Erythroblast (primary cell): ENCODE data around the gene DZANK1.
A peak's percentile ranks its signal among the peaks of the same experiment; 100 is the strongest.
"Not testable (repeated sequence)": the region's sequence is repeated elsewhere in the genome, so short reads cannot be mapped to it uniquely, and the experiment has no call there.

Experiments used
- DNase-seq, 2 experiments: peaks; one replicate each; lab custom pipeline; 2025; lab: John Stamatoyannopoulos, UW
- GATA1 ChIP-seq: IDR thresholded peaks from 2 replicates; pipeline ENCODE4 v1.6.1; 2011; ENCODE audit warnings: low read depth, mild to moderate bottlenecking, control low read depth, low read length, moderate library complexity
- POLR2A ChIP-seq: IDR thresholded peaks from 2 replicates; pipeline ENCODE4 v1.6.1; 2011; ENCODE audit warnings: mild to moderate bottlenecking, low read length

Gene DZANK1

DNA sequence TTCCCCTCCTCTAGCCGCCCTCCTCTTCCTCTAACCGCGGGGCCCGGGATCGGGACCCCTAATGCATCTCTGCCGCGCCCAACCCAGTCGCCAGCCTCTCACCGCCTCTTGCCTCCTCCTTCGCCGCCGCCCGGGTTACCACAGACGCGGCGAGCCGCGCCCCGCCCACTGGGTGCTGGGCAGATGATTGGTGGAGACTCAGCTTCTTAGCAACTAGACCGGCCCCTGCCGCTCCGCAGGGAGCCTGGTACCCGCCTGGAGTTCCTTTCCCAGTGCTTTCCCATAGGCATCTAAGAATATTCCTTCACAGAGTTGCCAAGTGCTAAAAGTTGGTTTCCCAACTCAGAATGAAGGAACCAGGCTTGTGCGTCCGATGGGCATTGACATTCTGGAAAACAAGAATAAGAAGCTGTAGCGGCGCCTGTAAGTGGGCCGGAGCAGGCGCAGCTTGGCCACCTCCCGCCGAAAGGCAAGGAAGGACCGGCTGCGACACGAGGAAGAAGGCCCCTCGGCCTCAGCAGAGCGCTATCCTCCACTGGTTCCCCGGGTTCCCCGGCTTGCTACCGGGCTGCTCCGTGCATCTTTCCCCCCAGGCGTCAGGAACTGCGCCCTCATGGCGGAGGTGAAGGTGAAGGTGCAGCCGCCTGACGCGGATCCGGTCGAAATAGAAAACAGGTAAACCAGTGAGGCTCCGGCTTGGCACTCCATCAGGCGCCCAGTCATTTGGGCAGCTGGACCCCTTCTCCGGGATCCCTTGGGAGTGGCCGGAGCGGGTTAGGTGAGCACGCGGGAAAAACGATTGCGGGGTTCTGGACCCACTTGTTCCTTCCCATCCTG, at the start of gene DZANK1, which contains the start of gene POLR3F:
DZANK1 (minus strand) TSS at position 137 of the 837 bp plus-strand sequence. CDS start 1,672 bp downstream, outside the sequence.
POLR3F (plus strand) TSS at position 497 of the 837 bp plus-strand sequence; CDS start at position 614, 117 bp downstream.
- DNase-seq, result peak; percentile 94 to 96
- TF ChIP-seq GATA1 (no peak), POLR2A (peak; percentile 77)

DNA sequence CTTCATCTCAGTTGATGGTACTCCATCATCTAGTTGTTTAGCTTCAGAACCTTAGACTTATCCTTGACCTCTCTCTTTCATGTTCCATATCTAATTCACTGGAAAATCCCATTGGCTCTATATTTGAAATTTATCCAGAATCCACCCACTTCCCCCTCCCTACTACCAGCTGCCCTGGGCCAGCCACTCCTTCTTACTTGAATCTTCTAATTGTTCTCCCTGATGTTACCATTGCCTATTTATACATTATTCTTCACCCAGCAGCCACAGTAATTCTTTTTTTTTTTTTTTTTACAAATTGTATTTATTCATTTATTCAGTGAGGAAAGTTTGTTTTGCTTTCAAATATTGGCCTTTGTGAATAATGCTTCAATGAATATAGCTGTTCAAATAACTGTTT, 49.1 kb upstream of the DZANK1 start:
- DNase-seq, result no peak
- TF ChIP-seq POLR2A, result no peak
- TF ChIP-seq GATA1, result no peak

DNA sequence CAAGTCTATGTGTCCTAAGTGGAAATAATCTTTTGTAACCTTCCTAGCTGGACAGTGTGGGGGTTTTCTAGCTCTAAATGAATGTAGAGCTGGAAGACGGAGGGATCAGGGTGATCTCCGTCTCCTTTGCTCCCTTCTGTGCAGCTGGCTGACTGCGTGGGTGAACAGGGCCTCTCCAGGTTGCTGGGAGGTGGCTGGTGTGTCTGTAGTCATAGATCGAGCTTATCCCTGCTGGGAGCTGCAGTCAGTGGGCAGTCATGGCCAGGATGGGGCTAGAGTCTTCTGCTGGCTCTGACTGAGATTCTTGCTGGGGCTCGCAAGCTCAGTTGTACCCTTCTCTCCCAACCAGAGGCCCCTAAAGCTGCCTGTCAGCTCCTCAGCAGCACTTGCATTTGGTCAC, 47.3 kb upstream of the DZANK1 start:
- no peak for TF ChIP-seq POLR2A
- no peak for TF ChIP-seq GATA1
- no peak for DNase-seq

DNA sequence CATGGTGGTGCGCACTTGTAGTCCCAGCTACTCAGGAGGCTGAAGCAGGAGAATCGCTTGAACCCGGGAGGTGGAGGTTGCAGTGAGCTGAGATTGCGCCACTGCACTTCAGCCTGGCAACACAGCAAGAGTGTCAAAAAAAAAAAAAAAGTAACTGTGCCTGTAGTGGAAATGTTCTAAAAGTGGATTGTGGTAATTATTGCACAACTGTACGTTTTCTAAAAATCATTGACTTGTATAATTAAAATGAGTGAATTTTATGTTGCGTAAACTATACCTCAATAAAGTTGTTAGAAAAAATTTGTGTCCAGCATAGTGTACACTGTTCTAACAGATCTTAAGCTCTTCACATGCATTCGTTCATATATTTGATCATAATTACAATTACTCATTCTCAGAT, 46.4 kb upstream of the DZANK1 start:
- TF ChIP-seq GATA1 (no peak), POLR2A (no peak)
- no peak for DNase-seq

DNA sequence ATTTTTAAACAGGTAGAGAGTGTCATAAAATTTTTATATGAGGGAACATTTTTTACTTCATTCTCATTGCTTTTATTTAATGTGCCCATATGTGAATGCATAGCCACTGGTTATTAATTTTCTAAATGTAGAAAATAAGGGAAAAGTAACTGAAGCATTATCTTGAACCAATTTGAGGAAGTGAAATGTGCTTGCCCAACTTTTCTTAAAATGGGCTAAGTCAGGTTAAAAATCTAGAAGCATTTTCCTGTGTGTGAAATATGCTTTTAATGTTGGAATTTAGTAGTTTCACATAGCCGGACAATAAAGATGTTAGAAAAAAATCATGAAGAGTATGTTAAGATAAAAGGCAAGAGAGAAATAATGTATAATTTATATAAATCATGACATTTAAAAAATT, 44.7 kb upstream of the DZANK1 start:
- no peak for DNase-seq
- TF ChIP-seq GATA1 (no peak), POLR2A (no peak)

DNA sequence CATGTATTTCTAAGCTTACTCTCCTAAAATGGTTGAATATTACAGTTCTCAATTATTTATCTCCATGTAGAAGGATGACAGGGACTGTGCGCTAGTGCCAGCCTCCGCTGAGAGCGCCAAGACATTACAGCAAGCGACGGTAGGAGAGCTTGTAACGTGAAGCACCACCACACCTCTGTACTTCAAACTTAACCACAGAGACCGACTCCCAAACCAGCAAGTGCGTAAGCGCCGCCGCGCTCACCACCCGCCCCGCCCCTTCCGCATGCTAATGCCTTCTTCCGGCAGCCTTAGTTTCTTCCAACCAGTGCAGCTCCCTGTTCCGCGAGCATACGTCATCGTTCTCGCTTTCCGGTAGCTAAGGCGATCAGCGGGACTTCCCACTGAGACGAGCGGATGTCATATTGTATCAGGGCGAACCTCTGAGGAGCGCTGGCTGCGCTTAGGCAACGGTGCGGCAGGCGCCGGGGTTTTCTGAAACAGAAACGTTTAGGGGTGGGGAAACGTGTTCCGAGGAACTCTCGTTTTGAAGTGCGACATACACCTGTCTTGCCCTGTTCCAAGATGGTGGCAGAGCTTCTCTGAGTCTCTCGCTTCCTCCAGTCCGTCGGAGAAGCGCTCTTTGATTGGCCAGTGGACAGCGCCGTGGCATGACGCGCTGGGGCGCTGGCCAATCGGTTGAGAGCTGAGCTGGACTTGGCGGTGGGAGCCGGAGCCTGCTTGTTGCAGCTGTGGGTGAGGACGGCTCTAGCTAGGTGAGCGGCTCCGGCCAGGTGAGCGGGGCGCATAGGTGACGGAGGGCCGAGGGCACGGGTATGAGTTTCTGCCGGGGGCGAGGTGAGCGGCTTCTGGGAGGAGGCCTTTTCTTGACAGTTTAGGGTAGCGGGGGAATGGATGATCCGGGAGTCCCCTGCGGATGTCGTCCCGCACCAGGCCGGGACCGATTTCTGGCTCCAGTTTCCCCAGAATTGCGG, 40.7 kb upstream of the DZANK1 start, which contains the start of gene SEC23B:
SEC23B (plus strand) TSS at position 723 of the 974 bp plus-strand sequence. CDS start 2,896 bp downstream, outside the sequence.
- peak; percentile 97 to 98 for DNase-seq
- no peak for TF ChIP-seq GATA1
- TF ChIP-seq POLR2A, result peak; percentile 98

DNA sequence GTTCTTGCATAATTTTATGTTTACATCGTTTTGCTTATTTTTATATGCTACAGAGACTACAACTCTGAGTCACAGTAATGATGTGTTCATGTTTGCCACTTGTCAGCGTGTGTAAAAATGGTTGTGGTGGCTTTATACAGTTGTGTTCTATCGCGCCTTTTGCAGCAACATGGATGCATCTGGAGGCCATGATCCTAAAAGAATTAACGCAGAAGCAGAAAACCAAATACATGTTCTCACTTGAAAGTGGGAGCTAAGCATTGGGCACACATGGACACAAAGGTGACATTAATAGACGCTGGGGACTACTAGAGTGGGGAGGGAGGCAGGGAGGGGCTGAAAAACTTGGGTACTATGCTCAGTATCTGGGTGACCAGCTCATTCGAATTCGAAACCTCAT, 39.9 kb upstream of the DZANK1 start:
- no peak for TF ChIP-seq GATA1
- no peak for TF ChIP-seq POLR2A
- peak in 1 of 2 experiments; percentile 46 for DNase-seq

DNA sequence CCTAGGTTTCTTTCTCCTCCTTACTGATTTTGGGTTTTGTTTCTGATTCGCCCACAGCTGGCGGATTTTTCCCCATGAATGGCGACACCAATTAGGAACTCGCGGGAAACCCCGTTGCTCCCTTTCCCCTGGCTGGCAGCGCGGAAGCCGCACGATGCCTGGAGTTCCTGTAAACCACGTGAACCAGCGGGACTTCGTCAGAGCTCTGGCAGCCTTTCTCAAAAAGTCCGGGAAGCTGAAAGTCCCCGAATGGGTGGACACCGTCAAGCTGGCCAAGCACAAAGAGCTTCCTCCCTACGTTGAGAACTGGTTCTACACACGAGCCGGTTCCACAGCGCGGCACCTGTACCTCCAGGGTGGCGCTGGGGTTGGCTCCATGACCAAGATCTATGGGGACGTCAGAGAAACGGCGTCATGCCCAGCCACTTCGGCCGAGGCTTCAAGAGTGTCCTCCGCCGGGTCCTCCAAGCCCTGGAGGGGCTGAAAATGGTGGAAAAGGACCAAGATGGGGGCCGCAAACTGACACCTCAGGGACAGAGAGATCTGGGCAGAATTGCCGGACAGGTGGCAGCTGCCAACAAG, 37.7 kb upstream of the DZANK1 start:
- TF ChIP-seq POLR2A, result no peak
- no peak for TF ChIP-seq GATA1
- no peak for DNase-seq

DNA sequence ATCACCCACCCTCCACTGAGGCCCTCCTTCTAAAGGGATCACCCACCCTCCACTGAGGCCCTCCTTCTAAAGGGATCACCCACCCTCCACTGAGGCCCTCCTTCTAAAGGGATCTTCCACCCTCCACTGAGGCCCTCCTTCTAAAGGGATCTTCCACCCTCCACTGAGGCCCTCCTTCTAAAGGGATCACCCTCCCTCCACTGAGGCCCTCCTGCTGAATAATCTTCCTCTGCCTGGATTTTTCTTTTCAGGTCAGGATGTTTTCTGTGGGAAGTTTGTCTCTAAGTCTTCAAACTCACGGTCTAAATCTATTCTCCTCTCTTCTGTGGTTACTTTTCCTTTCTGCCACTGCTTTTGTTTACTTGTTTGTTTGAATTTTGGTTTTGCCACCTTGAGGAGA, 34.8 kb upstream of the DZANK1 start:
- not testable (repeated sequence) for DNase-seq

DNA sequence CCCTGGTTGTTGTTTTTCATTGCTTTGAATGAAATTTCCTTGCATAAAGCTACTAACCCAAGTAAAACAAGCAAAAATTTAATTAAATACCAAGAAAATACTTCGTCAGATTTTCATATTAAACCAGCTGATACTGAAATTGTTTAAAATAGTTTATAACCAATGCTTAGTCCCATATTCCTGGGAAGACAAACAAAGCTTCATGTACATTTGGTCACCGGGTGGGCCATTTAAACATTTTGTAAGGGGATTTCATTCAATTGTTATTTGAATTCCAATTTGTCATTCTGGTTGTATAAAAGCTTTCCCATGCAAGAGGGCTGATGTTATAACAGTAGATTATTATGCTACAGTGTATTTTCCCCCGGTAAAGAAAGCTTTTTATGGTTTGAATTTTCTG, 30.8 kb upstream of the DZANK1 start:
- no peak for TF ChIP-seq POLR2A
- no peak for TF ChIP-seq GATA1
- no peak for DNase-seq

DNA sequence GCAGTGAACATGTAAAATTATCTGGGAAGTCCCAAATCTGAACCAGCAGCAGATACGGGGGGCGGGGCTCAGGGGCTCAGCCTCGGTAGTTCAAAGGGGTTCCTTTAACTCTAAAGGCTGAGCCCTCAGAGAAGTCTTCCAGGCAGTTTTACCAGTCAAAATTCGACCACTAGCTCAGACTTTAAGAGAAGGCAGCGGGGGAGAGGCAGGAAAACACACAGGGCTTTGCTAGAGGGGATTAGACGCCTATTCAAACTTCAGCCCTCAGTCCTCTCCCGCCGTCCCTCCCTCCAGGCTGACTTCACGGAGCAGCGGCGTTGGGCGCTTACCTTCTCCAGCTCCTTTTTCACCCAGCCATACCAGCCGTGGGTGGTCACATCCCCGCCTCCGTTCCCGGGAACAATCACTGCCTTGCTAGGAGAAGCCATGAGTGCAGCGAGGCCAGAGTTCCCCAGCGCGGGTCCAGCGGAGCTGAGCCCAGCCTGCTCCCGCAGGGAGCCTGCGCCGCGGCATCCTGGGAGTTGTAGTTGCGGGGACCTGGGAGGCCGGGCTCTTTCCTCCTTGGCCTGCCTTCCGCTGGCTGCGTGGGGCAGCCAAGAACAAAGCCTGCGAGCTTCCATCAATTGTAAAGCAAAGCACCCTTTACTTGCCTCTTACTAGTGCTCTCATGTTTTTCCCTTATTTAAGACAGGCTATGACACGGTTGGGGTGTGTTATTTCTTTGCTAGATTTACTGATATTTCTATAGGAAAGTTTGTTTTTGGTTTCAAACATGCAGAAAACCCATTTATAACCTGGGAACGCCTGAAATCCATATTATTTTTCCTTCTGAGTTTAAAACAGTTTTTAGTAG, 30.1 kb upstream of the DZANK1 start, which contains the start of gene RBBP9:
RBBP9 (minus strand) TSS at position 486 of the 853 bp plus-strand sequence; CDS start at position 428, 58 bp downstream.
- peak; percentile 21 for TF ChIP-seq POLR2A
- no peak for TF ChIP-seq GATA1
- peak; percentile 63 to 69 for DNase-seq

DNA sequence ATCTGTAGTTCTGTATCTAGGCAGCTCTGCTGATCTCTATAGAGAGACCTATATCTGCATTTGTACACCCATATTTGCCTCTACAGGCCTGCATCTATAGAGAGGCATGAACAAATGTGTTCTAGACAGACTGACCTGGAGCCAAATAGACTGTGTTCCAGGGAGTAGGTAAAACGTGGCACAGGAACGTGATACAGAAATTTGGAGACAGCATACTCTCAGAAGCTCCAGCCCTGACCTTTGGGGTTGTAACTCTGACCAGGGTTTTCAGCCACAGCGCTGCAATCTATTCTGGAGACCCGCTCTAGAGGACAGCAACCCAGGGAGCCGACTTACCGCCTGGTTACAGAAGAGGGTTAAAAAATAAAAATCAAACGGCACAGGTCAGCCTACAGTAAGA, 29.2 kb upstream of the DZANK1 start:
- no peak for DNase-seq
- TF ChIP-seq GATA1 (no peak), POLR2A (no peak)

DNA sequence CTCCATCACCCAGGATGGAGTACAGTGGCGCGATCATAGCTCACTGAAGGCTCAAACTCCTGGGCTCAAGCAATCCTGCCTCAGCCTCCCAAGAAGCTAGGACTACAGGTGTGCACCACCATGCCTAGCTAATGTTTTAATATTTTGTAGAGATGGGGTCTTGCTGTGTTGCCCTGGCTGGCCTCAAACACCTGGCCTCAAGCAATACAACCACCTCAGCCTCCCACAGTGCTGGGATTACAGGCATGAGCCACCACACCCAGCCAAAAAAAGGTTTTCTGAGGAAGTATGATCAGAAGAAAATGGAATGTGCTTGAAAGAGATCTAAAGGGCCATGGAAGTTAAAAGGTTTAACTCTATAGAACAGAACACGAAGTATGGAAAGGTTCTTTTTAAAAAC, 21.5 kb upstream of the DZANK1 start:
- no peak for TF ChIP-seq POLR2A
- no peak for TF ChIP-seq GATA1
- no peak for DNase-seq
